Measurements from ENCODE around the gene FXYD3. TPM values are rescaled to one million over a fixed set of nuclear protein-coding genes. Genes with fewer than 3 reads are reported as not detected.

FXYD3 gene
- total RNA-seq, 1 experiment from 2014 or later = 17.4 TPM

- POLR2A ChIA-PET = interaction anchor here (1.5 kb wide), 1 partner anchor 28 kb away, joined by 3 read pairs; no protein-coding TSS in a partner anchor
- H3K36me3 ChIP-seq (ENCODE audit: control insufficient read depth in 1 of 2, insufficient read depth in 2 of 2, low read length in 2 of 2) = no peaks in the 10 kb centered on the region
These were observed 2.5 kb upstream of the FXYD3 start for GRCh38 chr19:35112995-35113688.

More at GRCh38 chr19:35112995-35113688, 2.5 kb upstream of the FXYD3 start:
- ChIA-PET CTCF (no interaction called here), RAD21 (ENCODE audit: low non-redundant PET in 1 of 2, low total read pairs in 2 of 2, uncharacterized antibody in 2 of 2, unreplicated experiment in 2 of 2) (interaction anchor here in 1 of 2 experiments (0.7 kb wide), 1 partner anchor 305 kb away, joined by 3 read pairs; no protein-coding TSS in a partner anchor)
- TF ChIP-seq REST (IDR thresholded peaks at IDR 0.05; ENCODE audit: low read depth) (no peak), POLR2AphosphoS5 (IDR thresholded peaks at IDR 0.05; ENCODE audit: low read depth, low read length) (no peak), SP1 (IDR thresholded peaks at IDR 0.05; ENCODE audit: low read depth) (no peak)
- DNase-seq (ENCODE audit: low read depth, low spot score) (no peak), ATAC-seq (no peak)
- no peaks in the 10 kb centered on the region for H3K9me2 ChIP-seq (ENCODE audit: insufficient read depth)
- no peaks in the 10 kb centered on the region for H3K9me3 ChIP-seq (ENCODE audit: control insufficient read depth in 1 of 2, insufficient read depth in 1 of 2, low read depth in 1 of 2, low read length in 2 of 2)
- H3K4me1 ChIP-seq (ENCODE audit: control insufficient read depth in 1 of 2, insufficient read depth in 2 of 2, low read length in 2 of 2) = peaks cover 23 to 55% of the 10 kb centered on the region in 2 experiments
- H4K20me1 ChIP-seq (ENCODE audit: insufficient read depth) = no peaks in the 10 kb centered on the region
- H3K4me2 ChIP-seq (ENCODE audit: low read length) = no peak overlapping the region
- BruUV-seq (replicated peaks) = no TSS peak
- no peaks in the 10 kb centered on the region for H3K79me2 ChIP-seq (ENCODE audit: insufficient read depth, low read length)
- intact Hi-C loops (cut with micrococcal nuclease) = no loop called here
- H2AFZ ChIP-seq (ENCODE audit: low read depth, low read length, poor library complexity, severe bottlenecking) = no peak overlapping the region
- H3K9ac ChIP-seq (ENCODE audit: low read length) = no peak overlapping the region
- no peak overlapping the region for H3K27ac ChIP-seq (ENCODE audit: low read depth, low read length)
- H3K27me3 ChIP-seq (ENCODE audit: insufficient read depth, low read length) = no peaks in the 10 kb centered on the region
- H3K4me3 ChIP-seq (replicated peaks in 1 of 2; ENCODE audit: low read depth in 1 of 2, low read length in 2 of 2) = no peak overlapping the region

Measured in HCT116 (cell line).